CD4-positive, alpha-beta memory T cell (primary cell): ENCODE results near the gene S100P. TPM values are rescaled to one million over a fixed set of nuclear protein-coding genes. Genes with fewer than 3 reads are reported as not detected.
A peak's percentile ranks its signal among the peaks of the same experiment; 100 is the strongest.
"Not testable (repeated sequence)": the region's sequence is repeated elsewhere in the genome, so short reads cannot be mapped to it uniquely, and the experiment has no call there.

ENCODE experiments used
- CTCF ChIA-PET: fragments of 350-600 bp; sonication (Branson Sonifier 250); formaldehyde crosslinking; loops from one replicate; lab custom pipeline; 2021; ENCODE audit warnings: inconsistent platforms; ENCODE audit not compliant: partially characterized antibody; lab: Charles Lee
- POLR2A ChIA-PET: fragments of 350-600 bp; sonication (Branson Sonifier 250); formaldehyde crosslinking; loops from one replicate; lab custom pipeline; 2021; ENCODE audit not compliant: partially characterized antibody; lab: Charles Lee
- DNase-seq, 5 donors: peaks; one replicate each; pipeline versions ENCODE4 v3.0.0 to v3.0.0-alpha.2; 2020 to 2022; ENCODE audit warnings: mixed read lengths in 1 of 5
- H3K27ac ChIP-seq: one replicate; pipeline ENCODE4 v1.7.0; 2013; ENCODE audit warnings: low read depth, low read length
- H3K27me3 ChIP-seq: 2 replicates; pipeline ENCODE4 v1.7.0; 2013; ENCODE audit warnings: mild to moderate bottlenecking, low read length, moderate library complexity; ENCODE audit not compliant: insufficient read depth
- H3K36me3 ChIP-seq: 2 replicates; pipeline ENCODE4 v1.7.0; 2013; ENCODE audit warnings: mild to moderate bottlenecking, low read length, moderate library complexity; ENCODE audit not compliant: insufficient read depth
- H3K4me1 ChIP-seq: 2 replicates; pipeline ENCODE4 v1.7.0; 2013; ENCODE audit warnings: mild to moderate bottlenecking, low read length, moderate library complexity; ENCODE audit not compliant: insufficient read depth
- H3K4me3 ChIP-seq, 2 donors: one replicate each; pipeline ENCODE4 v1.7.0; 2013; ENCODE audit warnings: low read length in 2 of 2, mild to moderate bottlenecking in 1 of 2
- H3K9me3 ChIP-seq, 2 donors: one replicate each; pipeline ENCODE4 v1.7.0; 2013; ENCODE audit warnings: low read length in 2 of 2, control low read depth in 1 of 2; ENCODE audit not compliant: control insufficient read depth in 1 of 2
- H3K27ac Mint-ChIP-seq, 7 donors: one replicate each; pipeline ENCODE4 v1.8.0; 2020 to 2021; ENCODE audit warnings: mixed read lengths in 7 of 7, mild to moderate bottlenecking in 6 of 7, inconsistent platforms in 3 of 7, moderate library complexity in 3 of 7
- H3K27me3 Mint-ChIP-seq, 2 donors: one replicate each; pipeline ENCODE4 v1.8.0; 2020 to 2021; ENCODE audit warnings: mixed read lengths in 2 of 2
- H3K36me3 Mint-ChIP-seq, 2 donors: one replicate each; pipeline ENCODE4 v1.8.0; 2020 to 2021; ENCODE audit warnings: mixed read lengths in 2 of 2, inconsistent platforms in 1 of 2, mild to moderate bottlenecking in 1 of 2
- H3K4me1 Mint-ChIP-seq, 4 donors: one replicate each; pipeline ENCODE4 v1.8.0; 2020 to 2021; ENCODE audit warnings: mixed read lengths in 4 of 4, mild to moderate bottlenecking in 1 of 4
- H3K4me3 Mint-ChIP-seq, 8 donors: one replicate each; pipeline ENCODE4 v1.8.0; 2020 to 2021; ENCODE audit warnings: mixed read lengths in 8 of 8, mild to moderate bottlenecking in 7 of 8, moderate library complexity in 6 of 8, inconsistent platforms in 3 of 8
- H3K9me3 Mint-ChIP-seq, 8 donors: one replicate each; pipeline ENCODE4 v1.8.0; 2020 to 2021; ENCODE audit warnings: mixed read lengths in 8 of 8, mild to moderate bottlenecking in 5 of 8, inconsistent platforms in 3 of 8, moderate library complexity in 1 of 8
- intact Hi-C: fragments of 100-400 bp; cut with micrococcal nuclease; formaldehyde crosslinking; loops from one replicate; pipeline ENCODE4 v1.15.1; 2023
- polyA plus RNA-seq, 2 donors: library from polyadenylated mRNA; unstranded; fragments of 300-500 nt; fragmentation: Illumina TruSeq; gene quantifications; one replicate each; pipeline ENCODE4 v1.2.3, GENCODE V29; 2021
- total RNA-seq, 2 experiments: library from RNA; stranded (reverse); gene quantifications; one replicate each; pipeline ENCODE4 v1.2.3, GENCODE V29; 2021

S100P gene
- total RNA-seq = 1 to 10 TPM; 2.0 to 2.1 TPM
- polyA plus RNA-seq = 1 to 10 TPM; 1.3 to 3.9 TPM

DNA sequence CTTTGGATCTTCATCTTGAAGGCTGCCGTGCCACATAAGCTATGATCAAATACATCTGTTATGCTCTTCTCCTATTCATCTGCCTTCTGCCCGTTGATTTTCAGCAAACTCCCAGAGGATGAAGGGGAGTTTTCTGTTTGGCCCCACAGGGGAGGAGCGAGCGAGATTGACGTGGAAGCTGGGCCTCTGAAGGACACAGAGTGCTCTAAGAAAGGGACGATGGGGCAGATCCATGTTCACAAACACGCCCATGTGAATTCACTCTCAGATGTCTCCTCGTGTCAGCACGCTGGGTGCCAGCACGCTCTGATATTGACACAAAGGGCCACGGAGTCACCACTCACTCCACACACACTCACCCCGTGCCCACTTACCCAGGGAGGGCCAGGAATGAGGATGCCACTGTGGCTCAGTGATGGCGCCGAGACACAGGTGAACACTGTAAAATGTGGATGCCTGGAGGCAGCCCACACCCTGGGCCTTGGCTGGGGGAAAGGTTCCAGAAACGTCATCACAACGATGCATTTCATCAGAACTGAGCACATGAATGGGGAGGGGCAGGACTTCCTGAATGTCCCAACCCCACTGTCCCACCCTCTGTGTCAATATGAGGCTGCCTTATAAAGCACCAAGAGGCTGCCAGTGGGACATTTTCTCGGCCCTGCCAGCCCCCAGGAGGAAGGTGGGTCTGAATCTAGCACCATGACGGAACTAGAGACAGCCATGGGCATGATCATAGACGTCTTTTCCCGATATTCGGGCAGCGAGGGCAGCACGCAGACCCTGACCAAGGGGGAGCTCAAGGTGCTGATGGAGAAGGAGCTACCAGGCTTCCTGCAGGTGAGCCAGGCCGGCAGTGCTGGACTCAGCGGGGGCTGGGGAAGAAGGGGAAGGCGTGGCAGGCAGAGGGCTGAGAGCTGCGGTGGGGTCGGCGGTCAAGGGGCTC lies at the start of gene S100P:
S100P (plus strand) TSS at position 648 of the 946 bp plus-strand sequence; CDS start at position 703, 55 bp downstream.
- Histone ChIP-seq H3K4me3 (peak within 1 kb of the TSS in 1 of 2 donors; percentile 19), H3K4me1 (peaks cover 99% of the 10 kb centered on the region), H3K27me3 (no peaks in the 10 kb centered on the region), H3K36me3 (no peaks in the 10 kb centered on the region), H3K27ac (peak within 1 kb of the TSS; percentile 81), H3K9me3 (no peaks in the 10 kb centered on the region)
- no peaks in the 10 kb centered on the region for H3K9me3 Mint-ChIP-seq
- H3K27ac Mint-ChIP-seq = peak within 1 kb of the TSS; percentile 89 to 97 (median 93)
- intact Hi-C loops = no loop called here
- no peak for DNase-seq
- H3K4me3 Mint-ChIP-seq = peak within 1 kb of the TSS; percentile 69 to 84 (median 76)
- H3K4me1 Mint-ChIP-seq = peaks cover 62 to 94% (median 79%) of the 10 kb centered on the region in 4 donors
- H3K36me3 Mint-ChIP-seq = peaks cover 3 to 8% of the 10 kb centered on the region in 2 donors
- ChIA-PET CTCF (interaction anchor here (0.7 to 7.0 kb wide), 6 partner anchors 12 to 23 kb away, joined by 3 to 155 read pairs (median 4); partner anchors contain the start of gene BLOC1S4), POLR2A (interaction anchor here (0.6 to 34.5 kb wide), 6 partner anchors 16 to 216 kb away, joined by 3 to 1401 read pairs (median 58); partner anchors contain the start of genes BLOC1S4, MAN2B2, MRFAP1 and MRFAP1L1)
- no peaks in the 10 kb centered on the region for H3K27me3 Mint-ChIP-seq

DNA sequence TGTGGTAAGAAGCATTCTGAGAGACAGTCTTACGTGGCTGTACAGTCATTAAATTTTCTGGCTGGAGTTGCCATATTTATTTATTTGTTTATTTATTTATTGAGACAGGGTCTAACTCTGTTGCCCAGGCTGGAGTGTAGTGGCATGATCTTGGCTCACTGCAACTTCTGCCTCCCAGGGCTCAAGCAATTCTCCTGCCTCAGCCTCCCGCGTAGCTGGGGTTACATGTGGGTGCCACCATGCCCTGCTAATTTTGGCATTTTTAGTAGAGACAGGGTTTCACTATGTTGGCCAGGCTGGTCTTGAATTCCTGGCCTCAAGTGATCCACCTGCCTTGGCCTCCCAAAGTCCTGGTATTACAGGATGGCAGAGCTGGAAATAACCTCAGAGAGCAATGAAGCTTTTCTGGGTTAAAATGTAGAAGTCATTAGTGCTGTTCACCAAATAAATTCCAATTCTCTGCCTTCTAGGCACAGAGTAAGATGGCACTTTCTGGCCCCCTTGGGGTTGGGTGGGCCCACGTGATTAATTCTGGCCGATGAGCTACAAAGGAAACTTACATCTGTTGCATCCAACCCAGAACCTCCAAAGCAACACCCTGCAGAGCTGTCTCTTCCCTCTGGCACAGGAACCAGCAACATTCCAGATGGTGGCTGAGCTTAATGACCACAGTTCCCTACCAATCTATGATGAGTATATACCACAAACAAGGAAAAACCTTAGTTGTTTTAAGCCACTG lies 48.7 kb upstream of the S100P start:
- H3K36me3 ChIP-seq = peaks cover 17% of the 10 kb centered on the region
- no peaks in the 10 kb centered on the region for H3K27me3 ChIP-seq
- Mint-ChIP-seq H3K9me3 (peaks cover 0 to 2% (median 0%) of the 10 kb centered on the region in 8 donors), H3K36me3 (peaks cover 29 to 41% of the 10 kb centered on the region in 2 donors), H3K4me1 (peaks cover 29 to 45% (median 36%) of the 10 kb centered on the region in 4 donors), H3K27ac (peak overlapping the region; percentile 67 to 100 (median 88)), H3K4me3 (no peak overlapping the region), H3K27me3 (no peaks in the 10 kb centered on the region)
- ChIA-PET CTCF (interaction anchor here (0.8 to 1.6 kb wide), 4 partner anchors 14 to 228 kb away, joined by 3 to 6 read pairs (median 4); no protein-coding TSS in a partner anchor), POLR2A (interaction anchor here (1.4 to 7.6 kb wide), 8 partner anchors 14 to 423 kb away, joined by 3 to 168 read pairs (median 4); partner anchors contain the start of genes BLOC1S4, GRPEL1 and MRFAP1L1)
- intact Hi-C loops = no loop called here
- DNase-seq = no peak
- no peak overlapping the region for H3K27ac ChIP-seq
- peaks cover 31% of the 10 kb centered on the region for H3K4me1 ChIP-seq
- H3K9me3 ChIP-seq = no peaks in the 10 kb centered on the region
- H3K4me3 ChIP-seq = no peak overlapping the region

DNA sequence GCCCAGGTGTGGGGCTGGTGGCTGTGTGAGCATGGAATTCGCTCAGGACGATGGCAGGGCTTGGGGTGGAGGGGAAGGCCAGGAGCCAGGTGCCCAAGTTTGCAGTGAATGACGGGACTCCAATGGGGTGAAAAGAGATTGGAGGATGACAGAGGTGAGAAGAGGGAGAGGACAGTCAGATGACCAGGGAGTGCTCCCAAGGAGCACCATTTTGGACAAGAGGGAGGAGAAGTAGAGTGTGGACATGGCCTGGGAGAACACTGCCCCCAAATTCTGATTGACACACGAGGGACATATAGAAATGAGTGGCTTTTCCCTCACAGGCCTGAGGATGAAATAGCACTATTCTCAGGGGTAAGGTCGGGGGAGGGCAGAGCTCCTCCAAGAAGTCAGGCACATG lies 46.5 kb upstream of the S100P start:
- CTCF ChIA-PET = no interaction called here
- H3K27me3 Mint-ChIP-seq = no peaks in the 10 kb centered on the region
- H3K4me3 ChIP-seq = no peak overlapping the region
- no peaks in the 10 kb centered on the region for H3K9me3 Mint-ChIP-seq
- H3K27ac ChIP-seq = no peak overlapping the region
- no peaks in the 10 kb centered on the region for H3K9me3 ChIP-seq
- POLR2A ChIA-PET = interaction anchor here (1.0 kb wide), 1 partner anchor 16 kb away, joined by 3 read pairs; no protein-coding TSS in a partner anchor
- peaks cover 15 to 23% (median 18%) of the 10 kb centered on the region in 4 donors for H3K4me1 Mint-ChIP-seq
- H3K36me3 Mint-ChIP-seq = peaks cover 11 to 19% of the 10 kb centered on the region in 2 donors
- intact Hi-C loops = no loop called here
- H3K27ac Mint-ChIP-seq = peak overlapping the region in 4 of 7 donors; percentile 7 to 71 (median 65)
- peaks cover 11% of the 10 kb centered on the region for H3K36me3 ChIP-seq
- peaks cover 18% of the 10 kb centered on the region for H3K4me1 ChIP-seq
- H3K27me3 ChIP-seq = no peaks in the 10 kb centered on the region
- no peak for DNase-seq
- no peak overlapping the region for H3K4me3 Mint-ChIP-seq

DNA sequence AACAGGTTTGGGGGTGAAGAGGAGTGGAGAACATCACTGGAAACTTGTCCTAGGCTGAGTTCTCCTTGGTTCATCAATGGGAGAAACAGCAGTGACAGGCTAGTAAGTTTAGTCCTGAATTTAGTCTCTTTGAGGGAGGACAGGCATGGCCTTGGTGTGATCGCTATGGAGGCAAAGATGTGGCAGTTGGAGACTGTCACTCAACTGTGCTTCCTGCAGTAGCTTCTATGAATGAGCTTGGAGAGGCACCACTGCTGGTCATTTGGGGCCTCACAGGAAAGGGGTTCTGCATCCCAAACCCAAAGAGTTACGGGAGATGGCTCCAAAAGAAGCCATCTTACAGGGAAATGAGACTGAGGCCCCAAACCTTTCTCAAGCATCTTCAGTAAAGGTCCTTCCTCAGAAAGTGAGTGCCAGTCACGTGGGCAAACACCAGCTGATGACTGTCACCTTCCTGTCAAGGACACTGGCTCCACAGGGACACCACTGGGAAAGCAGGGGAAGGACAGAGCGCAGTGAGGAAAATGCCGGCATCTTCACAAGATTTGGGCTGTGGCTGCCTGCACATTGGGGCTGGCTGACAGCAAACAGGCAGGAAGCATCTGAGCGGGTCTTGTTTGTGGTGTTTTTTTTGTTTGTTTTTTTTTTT lies 46.0 kb upstream of the S100P start:
- Histone ChIP-seq H3K27ac (no peak overlapping the region), H3K4me3 (no peak overlapping the region), H3K9me3 (no peaks in the 10 kb centered on the region), H3K4me1 (peaks cover 13% of the 10 kb centered on the region), H3K27me3 (no peaks in the 10 kb centered on the region), H3K36me3 (peaks cover 6% of the 10 kb centered on the region)
- Mint-ChIP-seq H3K9me3 (no peaks in the 10 kb centered on the region), H3K27ac (peak overlapping the region in 3 of 7 donors; percentile 7 to 64 (median 41)), H3K36me3 (peaks cover 6 to 14% of the 10 kb centered on the region in 2 donors), H3K4me1 (peaks cover 10 to 17% (median 14%) of the 10 kb centered on the region in 4 donors), H3K27me3 (no peaks in the 10 kb centered on the region), H3K4me3 (no peak overlapping the region)
- intact Hi-C loops = no loop called here
- CTCF ChIA-PET = no interaction called here
- POLR2A ChIA-PET = interaction anchor here (1.5 kb wide), 1 partner anchor 11 kb away, joined by 3 read pairs; no protein-coding TSS in a partner anchor
- no peak for DNase-seq

DNA sequence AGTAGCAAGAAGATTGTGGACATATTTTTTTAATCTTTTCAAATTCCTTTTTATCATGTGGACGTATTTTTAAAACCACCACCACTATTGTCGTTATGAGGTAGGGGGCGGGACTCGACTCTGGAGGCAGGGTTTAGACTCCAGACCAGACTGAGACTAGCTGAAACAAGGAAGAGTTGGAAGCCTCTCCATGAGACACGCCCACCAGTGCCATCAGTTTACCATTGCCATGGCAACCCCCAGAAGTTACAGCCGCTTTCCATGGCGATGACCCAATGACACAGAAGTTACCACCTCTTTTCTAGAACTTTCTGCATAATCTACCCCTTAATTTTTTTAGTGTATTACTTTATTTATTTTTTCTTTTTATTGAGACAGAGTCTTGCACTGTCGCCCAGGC lies 44.5 kb upstream of the S100P start:
- Histone ChIP-seq H3K4me3 (no peak overlapping the region), H3K27ac (no peak overlapping the region), H3K36me3 (no peaks in the 10 kb centered on the region), H3K27me3 (no peaks in the 10 kb centered on the region), H3K4me1 (peaks cover 3% of the 10 kb centered on the region), H3K9me3 (no peaks in the 10 kb centered on the region)
- no peak for DNase-seq
- Mint-ChIP-seq H3K4me1 (peaks cover 2 to 8% (median 4%) of the 10 kb centered on the region in 4 donors), H3K36me3 (peaks cover 0 to 3% of the 10 kb centered on the region in 2 donors), H3K27ac (no peak overlapping the region), H3K4me3 (no peak overlapping the region), H3K27me3 (no peaks in the 10 kb centered on the region), H3K9me3 (peaks cover 0 to 1% (median 0%) of the 10 kb centered on the region in 8 donors)
- CTCF ChIA-PET = no interaction called here
- POLR2A ChIA-PET = interaction anchor here (1.5 kb wide), 1 partner anchor 9 kb away, joined by 3 read pairs; no protein-coding TSS in a partner anchor
- intact Hi-C loops = no loop called here

DNA sequence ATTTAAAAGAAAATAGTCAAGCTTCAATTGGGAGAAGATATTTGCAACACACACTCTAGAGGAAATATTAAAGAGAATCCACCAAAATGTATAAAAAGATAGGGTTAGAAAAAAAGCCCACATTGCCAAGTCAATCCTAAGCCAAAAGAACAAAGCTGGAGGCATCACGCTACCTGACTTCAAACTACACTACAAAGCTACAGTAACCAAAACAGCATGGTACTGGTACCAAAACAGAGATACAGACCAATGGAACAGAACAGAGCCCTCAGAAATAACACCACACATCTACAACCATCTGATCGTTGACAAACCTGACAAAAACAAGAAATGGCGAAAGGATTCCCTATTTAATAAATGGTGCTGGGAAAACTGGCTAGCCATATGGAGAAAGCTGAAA lies 39.5 kb upstream of the S100P start:
- H3K27ac ChIP-seq, H3K9me3 ChIP-seq, CTCF ChIA-PET, H3K9me3 Mint-ChIP-seq, H3K4me1 ChIP-seq, DNase-seq, H3K27me3 ChIP-seq, intact Hi-C loops, H3K4me3 ChIP-seq, H3K4me3 Mint-ChIP-seq, H3K36me3 ChIP-seq, H3K27me3 Mint-ChIP-seq, H3K27ac Mint-ChIP-seq, H3K36me3 Mint-ChIP-seq: not testable (repeated sequence)
- peaks cover 0 to 12% (median 5%) of the 10 kb centered on the region in 4 donors for H3K4me1 Mint-ChIP-seq
- POLR2A ChIA-PET = interaction anchor here (4.4 kb wide), 1 partner anchor 12 kb away, joined by 27 read pairs; the partner anchor contains the start of gene MRFAP1
